SK-N-SH (cell line): ENCODE results near the gene ARHGAP26. TPM values are rescaled to one million over a fixed set of nuclear protein-coding genes. Genes with fewer than 3 reads are reported as not detected.

Experiments
- CTCF ChIA-PET: fragments of 300-600, 350-600 bp; formaldehyde crosslinking; extraction: SDS; loops from one replicate; lab custom pipeline; 2021; lab: Yijun Ruan, JAX
- POLR2A ChIA-PET: fragments of 350-600 bp; sonication (Branson Sonifier 250); formaldehyde crosslinking; extraction: SDS; loops from one replicate; lab custom pipeline; 2020; ENCODE audit warnings: antibody characterized with exemption, inconsistent platforms; lab: Yijun Ruan, JAX
- DNase-seq: peaks from one replicate; pipeline ENCODE4 v3.0.0; 2012
- H2AFZ ChIP-seq: fragments of 200-600 bp; sonication (generic); 2 replicates; pipeline ENCODE4 v1.8.1; 2016; ENCODE audit warnings: antibody characterized with exemption, mild to moderate bottlenecking, low read depth
- H3F3A ChIP-seq: fragments of 200-600 bp; sonication (generic); replicated peaks from 2 replicates; pipeline ENCODE3; 2016; ENCODE audit warnings: antibody characterized with exemption, mild to moderate bottlenecking; ENCODE audit not compliant: insufficient read depth
- H3K27ac ChIP-seq, 2 experiments: fragments of 200-500 bp in 1 of 2; fragments of 200-600 bp in 1 of 2; sonication (Bioruptor generic) in 1 of 2; sonication (generic), shearing (Covaris generic) in 1 of 2; 2 replicates each; pipeline versions ENCODE4 v1.5.1 to v1.6.1; 2014 to 2016; ENCODE audit warnings: low read depth in 2 of 2, inconsistent platforms in 1 of 2, low read length in 1 of 2, mild to moderate bottlenecking in 1 of 2, mixed read lengths in 1 of 2
- H3K27me3 ChIP-seq: fragments of 200-600 bp; sonication (generic), shearing (Covaris generic); 2 replicates; pipeline ENCODE4 v1.6.1; 2016; ENCODE audit warnings: mixed run types; ENCODE audit not compliant: insufficient read depth
- H3K36me3 ChIP-seq, 2 experiments: fragments of 200-500 bp in 1 of 2; fragments of 200-600 bp in 1 of 2; sonication (Bioruptor generic) in 1 of 2; sonication (generic) in 1 of 2; replicated peaks in 1 of 2; 2 replicates each; pipeline versions ENCODE3 to v1.5.1; 2014 to 2016; ENCODE audit warnings: low read length in 1 of 2, mild to moderate bottlenecking in 1 of 2; ENCODE audit not compliant: insufficient read depth in 2 of 2, control insufficient read depth in 1 of 2
- H3K4me1 ChIP-seq, 2 experiments: fragments of 200-500 bp in 1 of 2; fragments of 200-600 bp in 1 of 2; sonication (Bioruptor generic) in 1 of 2; sonication (generic), shearing (Covaris generic) in 1 of 2; 2 replicates each; pipeline versions ENCODE4 v1.5.1 to v1.6.1; 2014 to 2016; ENCODE audit warnings: low read depth in 1 of 2, low read length in 1 of 2, mixed run types in 1 of 2; ENCODE audit not compliant: insufficient read depth in 2 of 2, control insufficient read depth in 1 of 2
- H3K4me2 ChIP-seq: fragments of 200-600 bp; sonication (generic), shearing (Covaris generic); 2 replicates; pipeline ENCODE4 v1.6.1; 2017; ENCODE audit warnings: mixed run types
- H3K4me3 ChIP-seq, 2 experiments: fragments of 200-500 bp in 1 of 2; fragments of 200-600 bp in 1 of 2; sonication (Bioruptor generic) in 1 of 2; sonication (generic), shearing (Covaris generic) in 1 of 2; 2 replicates each; pipeline versions ENCODE4 v1.5.1 to v1.8.1; 2014 to 2016; ENCODE audit warnings: low read depth in 2 of 2, inconsistent platforms in 1 of 2, low read length in 1 of 2, mild to moderate bottlenecking in 1 of 2, mixed read lengths in 1 of 2, moderate library complexity in 1 of 2
- H3K79me2 ChIP-seq: fragments of 200-600 bp; sonication (generic); 2 replicates; pipeline ENCODE4 v1.8.1; 2017; ENCODE audit warnings: mild to moderate bottlenecking; ENCODE audit not compliant: insufficient read depth
- H3K9ac ChIP-seq: fragments of 200-600 bp; sonication (generic); 2 replicates; pipeline ENCODE4 v1.6.1; 2017; ENCODE audit warnings: mixed run types
- H3K9me2 ChIP-seq: fragments of 200-600 bp; sonication (generic); 2 replicates; pipeline ENCODE4 v1.6.1; 2017; ENCODE audit warnings: mixed run types
- H3K9me3 ChIP-seq: fragments of 200-600 bp; sonication (generic); 2 replicates; pipeline ENCODE4 v1.6.1; 2017; ENCODE audit warnings: mixed run types, mild to moderate bottlenecking, moderate library complexity
- H4K20me1 ChIP-seq: fragments of 200-600 bp; sonication (generic); 2 replicates; pipeline ENCODE4 v1.6.1; 2017; ENCODE audit warnings: mild to moderate bottlenecking, mixed run types; ENCODE audit not compliant: insufficient read depth
- CHD2 ChIP-seq: fragments of 150-350 bp; IDR thresholded peaks from 2 replicates; pipeline ENCODE4 v1.6.1; 2018; ENCODE audit warnings: low read length; ENCODE audit not compliant: partially characterized antibody
- FOSL2 ChIP-seq: IDR thresholded peaks from 2 replicates; pipeline ENCODE4 v1.4.0; 2012; ENCODE audit warnings: low read depth, mild to moderate bottlenecking, moderate library complexity, borderline replicate concordance
- FOXJ3 ChIP-seq: sonication (generic); formaldehyde crosslinking; IDR thresholded peaks from 2 replicates; pipeline ENCODE4 v1.5.1; 2020; ENCODE audit warnings: mild to moderate bottlenecking, missing genetic modification reagents
- GABPA ChIP-seq: IDR thresholded peaks from 2 replicates; pipeline ENCODE4 v1.4.0; 2012; ENCODE audit warnings: low read depth, mild to moderate bottlenecking
- MXI1 ChIP-seq: IDR thresholded peaks from 2 replicates; pipeline ENCODE4 v1.6.1; 2012; ENCODE audit warnings: mild to moderate bottlenecking, low read depth, low read length, improper control_type of control experiment
- RFX5 ChIP-seq: IDR thresholded peaks from 2 replicates; pipeline ENCODE4 v1.6.1; 2012; ENCODE audit warnings: mild to moderate bottlenecking, improper control_type of control experiment, low read length
- RXRA ChIP-seq: IDR thresholded peaks from 2 replicates; pipeline ENCODE4 v1.4.0; 2012; ENCODE audit warnings: low read depth, mild to moderate bottlenecking, borderline replicate concordance
- SIN3A ChIP-seq: IDR thresholded peaks from 2 replicates; pipeline ENCODE4 v1.6.1; 2012; ENCODE audit warnings: low read depth, mild to moderate bottlenecking, low read length, moderate library complexity, borderline replicate concordance
- SMC3 ChIP-seq: IDR thresholded peaks from 2 replicates; pipeline ENCODE4 v1.6.1; 2012; ENCODE audit warnings: low read depth, low read length, improper control_type of control experiment
- TAF1 ChIP-seq: IDR thresholded peaks from 2 replicates; pipeline ENCODE4 v1.6.1; 2012; ENCODE audit warnings: low read depth, mild to moderate bottlenecking, low read length, moderate library complexity, borderline replicate concordance
- YY1 ChIP-seq: IDR thresholded peaks from 2 replicates; pipeline ENCODE4 v1.4.0; 2012; ENCODE audit warnings: low read depth, mild to moderate bottlenecking
- WGBS: methylation state at CpG from one replicate; pipeline ENCODE4 v1.1.6; 2017; ENCODE audit warnings: low lambda C conversion rate; 5-methylcytosine and 5-hydroxymethylcytosine counted together
- polyA plus RNA-seq, 3 experiments: library from polyadenylated mRNA; depleted of rRNA; stranded (reverse); fragments of >200 nt; gene quantifications; 2 replicates each; pipeline ENCODE4 v1.2.3, GENCODE V29; 2012
- TF ChIP-seq, protein P1 (sequence below): IDR thresholded peaks from 2 replicates; pipeline ENCODE4 v1.4.0; 2012; ENCODE audit warnings: low read depth, borderline replicate concordance
- TF ChIP-seq, protein P2 (sequence below): IDR thresholded peaks from 2 replicates; pipeline ENCODE4 v1.6.1; 2012; ENCODE audit warnings: mild to moderate bottlenecking, low read depth, low read length, moderate library complexity
- TF ChIP-seq, protein P3 (sequence below): IDR thresholded peaks from 2 replicates; pipeline ENCODE4 v1.4.0; 2012; ENCODE audit warnings: low read depth, borderline replicate concordance
- TF ChIP-seq, protein P4 (sequence below): fragments of 150-350 bp; IDR thresholded peaks from 2 replicates; pipeline ENCODE4 v1.6.1; 2017; ENCODE audit warnings: antibody characterized with exemption, low read length, low read depth, borderline replicate concordance

The ARHGAP26 gene
- polyA plus RNA-seq, 1 of the 3 experiments (the other 2 are of a cell fraction): 6.1 TPM

DNA sequence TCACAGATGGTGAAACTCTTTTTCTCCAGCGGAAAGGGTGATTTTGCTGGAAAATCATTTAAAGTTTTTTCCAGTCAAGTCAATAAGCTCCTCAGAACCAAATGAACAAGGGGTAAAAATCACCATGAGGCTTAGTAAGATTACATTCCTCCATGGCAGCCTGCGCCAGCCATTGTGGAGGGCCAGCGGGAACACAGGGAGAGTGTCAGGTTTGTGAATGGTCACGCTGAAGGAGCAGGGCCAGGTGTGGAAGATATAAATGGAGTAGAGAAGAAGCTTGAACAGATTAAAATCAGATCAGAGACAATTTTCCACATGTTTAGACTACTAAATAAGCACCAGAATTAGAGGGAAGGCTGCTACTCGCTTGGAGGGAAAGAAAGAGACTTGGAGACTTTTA, 424.5 kb downstream of the ARHGAP26 start:
- POLR2A ChIA-PET: no interaction called here
- Histone ChIP-seq H3K4me2 (no peak overlapping the region), H3K79me2 (no peaks in the 10 kb centered on the region), H3K9me3 (no peaks in the 10 kb centered on the region; the same call in 1 of the 2 replicates), H3K27me3 (no peaks in the 10 kb centered on the region), H3K36me3 (peaks cover 3 to 10% of the 10 kb centered on the region in 2 experiments), H3K27ac (no peak overlapping the region), H3K4me1 (no peaks in the 10 kb centered on the region), H3K9me2 (no peaks in the 10 kb centered on the region), H3K4me3 (no peak overlapping the region), H4K20me1 (no peaks in the 10 kb centered on the region), H3K9ac (no peak overlapping the region), H3F3A (no peaks in the 10 kb centered on the region), H2AFZ (no peak overlapping the region)
- 96% methylated on average over 5 of the region's 5 CpGs for WGBS
- CTCF ChIA-PET: no interaction called here
- no peak for TF ChIP-seq YY1
- no peak for TF ChIP-seq FOSL2
- TF ChIP-seq, protein P1, sequence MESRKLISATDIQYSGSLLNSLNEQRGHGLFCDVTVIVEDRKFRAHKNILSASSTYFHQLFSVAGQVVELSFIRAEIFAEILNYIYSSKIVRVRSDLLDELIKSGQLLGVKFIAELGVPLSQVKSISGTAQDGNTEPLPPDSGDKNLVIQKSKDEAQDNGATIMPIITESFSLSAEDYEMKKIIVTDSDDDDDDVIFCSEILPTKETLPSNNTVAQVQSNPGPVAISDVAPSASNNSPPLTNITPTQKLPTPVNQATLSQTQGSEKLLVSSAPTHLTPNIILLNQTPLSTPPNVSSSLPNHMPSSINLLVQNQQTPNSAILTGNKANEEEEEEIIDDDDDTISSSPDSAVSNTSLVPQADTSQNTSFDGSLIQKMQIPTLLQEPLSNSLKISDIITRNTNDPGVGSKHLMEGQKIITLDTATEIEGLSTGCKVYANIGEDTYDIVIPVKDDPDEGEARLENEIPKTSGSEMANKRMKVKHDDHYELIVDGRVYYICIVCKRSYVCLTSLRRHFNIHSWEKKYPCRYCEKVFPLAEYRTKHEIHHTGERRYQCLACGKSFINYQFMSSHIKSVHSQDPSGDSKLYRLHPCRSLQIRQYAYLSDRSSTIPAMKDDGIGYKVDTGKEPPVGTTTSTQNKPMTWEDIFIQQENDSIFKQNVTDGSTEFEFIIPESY: no peak
- TF ChIP-seq, protein P2, sequence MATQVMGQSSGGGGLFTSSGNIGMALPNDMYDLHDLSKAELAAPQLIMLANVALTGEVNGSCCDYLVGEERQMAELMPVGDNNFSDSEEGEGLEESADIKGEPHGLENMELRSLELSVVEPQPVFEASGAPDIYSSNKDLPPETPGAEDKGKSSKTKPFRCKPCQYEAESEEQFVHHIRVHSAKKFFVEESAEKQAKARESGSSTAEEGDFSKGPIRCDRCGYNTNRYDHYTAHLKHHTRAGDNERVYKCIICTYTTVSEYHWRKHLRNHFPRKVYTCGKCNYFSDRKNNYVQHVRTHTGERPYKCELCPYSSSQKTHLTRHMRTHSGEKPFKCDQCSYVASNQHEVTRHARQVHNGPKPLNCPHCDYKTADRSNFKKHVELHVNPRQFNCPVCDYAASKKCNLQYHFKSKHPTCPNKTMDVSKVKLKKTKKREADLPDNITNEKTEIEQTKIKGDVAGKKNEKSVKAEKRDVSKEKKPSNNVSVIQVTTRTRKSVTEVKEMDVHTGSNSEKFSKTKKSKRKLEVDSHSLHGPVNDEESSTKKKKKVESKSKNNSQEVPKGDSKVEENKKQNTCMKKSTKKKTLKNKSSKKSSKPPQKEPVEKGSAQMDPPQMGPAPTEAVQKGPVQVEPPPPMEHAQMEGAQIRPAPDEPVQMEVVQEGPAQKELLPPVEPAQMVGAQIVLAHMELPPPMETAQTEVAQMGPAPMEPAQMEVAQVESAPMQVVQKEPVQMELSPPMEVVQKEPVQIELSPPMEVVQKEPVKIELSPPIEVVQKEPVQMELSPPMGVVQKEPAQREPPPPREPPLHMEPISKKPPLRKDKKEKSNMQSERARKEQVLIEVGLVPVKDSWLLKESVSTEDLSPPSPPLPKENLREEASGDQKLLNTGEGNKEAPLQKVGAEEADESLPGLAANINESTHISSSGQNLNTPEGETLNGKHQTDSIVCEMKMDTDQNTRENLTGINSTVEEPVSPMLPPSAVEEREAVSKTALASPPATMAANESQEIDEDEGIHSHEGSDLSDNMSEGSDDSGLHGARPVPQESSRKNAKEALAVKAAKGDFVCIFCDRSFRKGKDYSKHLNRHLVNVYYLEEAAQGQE: no peak
- no peak for DNase-seq

DNA sequence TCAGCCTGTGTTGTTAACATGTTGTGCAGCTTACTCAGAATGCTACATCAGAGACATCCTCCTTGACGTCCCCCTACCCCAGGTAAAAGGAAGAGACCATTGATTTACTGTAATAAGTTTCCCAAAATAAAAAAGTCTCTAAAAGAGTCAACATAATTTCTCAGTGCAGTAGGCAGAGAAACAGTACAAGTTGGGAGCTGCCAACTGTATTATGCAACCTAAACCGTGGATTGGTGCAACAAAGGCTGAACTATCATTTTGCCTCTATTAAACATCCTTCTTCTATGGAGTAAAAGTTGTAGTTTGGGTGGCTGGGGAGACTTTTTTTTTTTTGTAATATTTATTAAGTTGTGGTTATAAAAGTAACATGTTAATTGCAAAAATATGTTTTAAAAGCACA, 425.3 kb downstream of the ARHGAP26 start:
- POLR2A ChIA-PET: no interaction called here
- H3K4me1 ChIP-seq: no peaks in the 10 kb centered on the region
- no peaks in the 10 kb centered on the region for H3F3A ChIP-seq
- no peak for DNase-seq
- H3K27me3 ChIP-seq: no peaks in the 10 kb centered on the region
- no peaks in the 10 kb centered on the region for H3K79me2 ChIP-seq
- WGBS: 91% methylated on average over 2 of the region's 2 CpGs
- H3K4me2 ChIP-seq: no peak overlapping the region
- H3K27ac ChIP-seq: no peak overlapping the region
- H3K9ac ChIP-seq: no peak overlapping the region
- H3K4me3 ChIP-seq: no peak overlapping the region
- peaks cover 3 to 10% of the 10 kb centered on the region in 2 experiments for H3K36me3 ChIP-seq
- no peaks in the 10 kb centered on the region; the same call in 1 of the 2 replicates for H3K9me3 ChIP-seq
- CTCF ChIA-PET: interaction anchor here (0.8 to 1.1 kb wide), 2 partner anchors 22 to 26 kb away, joined by 3 to 4 read pairs; no protein-coding TSS in a partner anchor
- H4K20me1 ChIP-seq: no peaks in the 10 kb centered on the region
- H2AFZ ChIP-seq: no peak overlapping the region
- no peaks in the 10 kb centered on the region for H3K9me2 ChIP-seq
- TF ChIP-seq RFX5: no peak
- TF ChIP-seq YY1: no peak
- TF ChIP-seq SIN3A: no peak
- TF ChIP-seq, protein P3, sequence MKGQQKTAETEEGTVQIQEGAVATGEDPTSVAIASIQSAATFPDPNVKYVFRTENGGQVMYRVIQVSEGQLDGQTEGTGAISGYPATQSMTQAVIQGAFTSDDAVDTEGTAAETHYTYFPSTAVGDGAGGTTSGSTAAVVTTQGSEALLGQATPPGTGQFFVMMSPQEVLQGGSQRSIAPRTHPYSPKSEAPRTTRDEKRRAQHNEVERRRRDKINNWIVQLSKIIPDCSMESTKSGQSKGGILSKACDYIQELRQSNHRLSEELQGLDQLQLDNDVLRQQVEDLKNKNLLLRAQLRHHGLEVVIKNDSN: no peak
- TF ChIP-seq, protein P4, sequence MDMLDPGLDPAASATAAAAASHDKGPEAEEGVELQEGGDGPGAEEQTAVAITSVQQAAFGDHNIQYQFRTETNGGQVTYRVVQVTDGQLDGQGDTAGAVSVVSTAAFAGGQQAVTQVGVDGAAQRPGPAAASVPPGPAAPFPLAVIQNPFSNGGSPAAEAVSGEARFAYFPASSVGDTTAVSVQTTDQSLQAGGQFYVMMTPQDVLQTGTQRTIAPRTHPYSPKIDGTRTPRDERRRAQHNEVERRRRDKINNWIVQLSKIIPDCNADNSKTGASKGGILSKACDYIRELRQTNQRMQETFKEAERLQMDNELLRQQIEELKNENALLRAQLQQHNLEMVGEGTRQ: no peak
- no peak for TF ChIP-seq CHD2
- no peak for TF ChIP-seq GABPA
- TF ChIP-seq RXRA: no peak
- no peak for TF ChIP-seq TAF1
- TF ChIP-seq FOXJ3 (CRISPR knock-in tag): no peak
- no peak for TF ChIP-seq MXI1
- TF ChIP-seq, protein P2: no peak
- TF ChIP-seq SMC3: no peak
